AG09309 (cell line): Measurements from ENCODE around the gene HOXB3.

Experiments
- DNase-seq: peaks from one replicate; pipeline ENCODE4 v3.0.0-alpha.2; 2010; ENCODE audit warnings: low read depth
- H3K4me3 ChIP-seq: 2 replicates; pipeline ENCODE4 v1.5.1; 2011; ENCODE audit warnings: mild to moderate bottlenecking, low read depth, low read length, moderate library complexity; ENCODE audit not compliant: control insufficient read depth
- TF ChIP-seq, protein P1 (sequence below): IDR thresholded peaks from 2 replicates; pipeline ENCODE4 v1.5.1; 2011; ENCODE audit warnings: mild to moderate bottlenecking, low read depth, low read length, inconsistent platforms; ENCODE audit not compliant: insufficient read depth, control insufficient read depth; ENCODE audit errors: missing control alignments

The HOXB3 gene

DNA sequence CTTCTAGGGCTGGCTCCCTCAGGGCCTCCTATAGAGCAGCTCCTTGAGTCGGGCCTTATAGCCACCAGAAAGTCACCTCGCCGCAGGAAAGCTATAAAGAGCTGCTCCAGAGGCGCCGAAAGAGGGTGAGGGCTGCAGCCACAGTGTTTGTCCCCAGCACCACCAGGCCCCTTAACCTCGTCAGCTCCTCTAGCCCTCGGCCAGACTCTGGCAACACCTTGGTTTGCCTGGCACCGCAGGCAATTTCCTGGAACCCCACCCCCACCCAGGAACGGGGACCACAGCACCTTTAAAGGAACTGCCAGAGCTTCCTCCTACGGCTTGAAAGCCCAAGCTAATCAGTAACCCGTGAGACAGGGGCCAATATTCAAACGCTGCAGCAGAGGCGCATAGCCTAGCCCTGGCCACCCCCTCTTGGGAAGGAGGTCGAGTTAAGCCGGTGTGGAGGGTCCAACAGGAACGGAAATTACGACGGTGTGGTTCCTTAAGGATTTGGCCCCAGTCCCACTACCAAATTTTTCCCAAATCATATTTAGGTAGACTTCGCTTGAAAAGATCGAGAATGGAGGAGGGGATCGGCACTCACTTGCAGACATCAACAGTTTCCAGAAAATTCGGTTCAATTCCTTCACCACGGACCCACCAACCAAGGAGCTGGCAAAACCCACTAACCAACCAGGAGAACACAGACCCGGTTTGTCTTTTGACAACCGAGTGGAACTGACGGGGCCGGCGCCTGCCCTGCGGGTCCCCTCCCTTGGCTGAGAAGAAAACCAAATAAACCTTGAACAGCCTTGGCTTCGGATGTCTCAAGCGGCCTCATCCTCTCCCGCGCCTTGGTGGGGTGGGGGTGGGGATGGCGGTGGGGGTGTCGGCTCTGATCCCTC lies 11.7 kb upstream of the HOXB3 start:
- TF ChIP-seq, protein P1, sequence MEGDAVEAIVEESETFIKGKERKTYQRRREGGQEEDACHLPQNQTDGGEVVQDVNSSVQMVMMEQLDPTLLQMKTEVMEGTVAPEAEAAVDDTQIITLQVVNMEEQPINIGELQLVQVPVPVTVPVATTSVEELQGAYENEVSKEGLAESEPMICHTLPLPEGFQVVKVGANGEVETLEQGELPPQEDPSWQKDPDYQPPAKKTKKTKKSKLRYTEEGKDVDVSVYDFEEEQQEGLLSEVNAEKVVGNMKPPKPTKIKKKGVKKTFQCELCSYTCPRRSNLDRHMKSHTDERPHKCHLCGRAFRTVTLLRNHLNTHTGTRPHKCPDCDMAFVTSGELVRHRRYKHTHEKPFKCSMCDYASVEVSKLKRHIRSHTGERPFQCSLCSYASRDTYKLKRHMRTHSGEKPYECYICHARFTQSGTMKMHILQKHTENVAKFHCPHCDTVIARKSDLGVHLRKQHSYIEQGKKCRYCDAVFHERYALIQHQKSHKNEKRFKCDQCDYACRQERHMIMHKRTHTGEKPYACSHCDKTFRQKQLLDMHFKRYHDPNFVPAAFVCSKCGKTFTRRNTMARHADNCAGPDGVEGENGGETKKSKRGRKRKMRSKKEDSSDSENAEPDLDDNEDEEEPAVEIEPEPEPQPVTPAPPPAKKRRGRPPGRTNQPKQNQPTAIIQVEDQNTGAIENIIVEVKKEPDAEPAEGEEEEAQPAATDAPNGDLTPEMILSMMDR = no peak
- no peak overlapping the region for H3K4me3 ChIP-seq
- no peak for DNase-seq

DNA sequence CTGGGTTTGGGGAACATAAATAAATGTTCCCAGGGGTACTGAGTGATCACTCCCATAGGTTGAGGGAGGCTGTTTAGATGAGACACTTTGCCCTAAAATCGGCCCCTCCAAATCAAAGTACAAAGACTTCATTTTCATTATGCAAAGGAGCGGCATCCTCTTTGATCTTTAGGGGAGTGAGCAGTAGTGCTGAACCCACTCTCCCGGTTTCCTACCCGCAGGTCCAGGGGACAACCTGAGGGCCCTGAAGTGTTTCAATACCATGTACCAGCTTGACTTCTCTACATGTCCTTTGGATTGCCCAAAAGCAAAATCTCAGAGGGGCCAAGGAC lies 11.1 kb upstream of the HOXB3 start:
- no peak for DNase-seq
- H3K4me3 ChIP-seq = no peak overlapping the region
- TF ChIP-seq, protein P1 = no peak

DNA sequence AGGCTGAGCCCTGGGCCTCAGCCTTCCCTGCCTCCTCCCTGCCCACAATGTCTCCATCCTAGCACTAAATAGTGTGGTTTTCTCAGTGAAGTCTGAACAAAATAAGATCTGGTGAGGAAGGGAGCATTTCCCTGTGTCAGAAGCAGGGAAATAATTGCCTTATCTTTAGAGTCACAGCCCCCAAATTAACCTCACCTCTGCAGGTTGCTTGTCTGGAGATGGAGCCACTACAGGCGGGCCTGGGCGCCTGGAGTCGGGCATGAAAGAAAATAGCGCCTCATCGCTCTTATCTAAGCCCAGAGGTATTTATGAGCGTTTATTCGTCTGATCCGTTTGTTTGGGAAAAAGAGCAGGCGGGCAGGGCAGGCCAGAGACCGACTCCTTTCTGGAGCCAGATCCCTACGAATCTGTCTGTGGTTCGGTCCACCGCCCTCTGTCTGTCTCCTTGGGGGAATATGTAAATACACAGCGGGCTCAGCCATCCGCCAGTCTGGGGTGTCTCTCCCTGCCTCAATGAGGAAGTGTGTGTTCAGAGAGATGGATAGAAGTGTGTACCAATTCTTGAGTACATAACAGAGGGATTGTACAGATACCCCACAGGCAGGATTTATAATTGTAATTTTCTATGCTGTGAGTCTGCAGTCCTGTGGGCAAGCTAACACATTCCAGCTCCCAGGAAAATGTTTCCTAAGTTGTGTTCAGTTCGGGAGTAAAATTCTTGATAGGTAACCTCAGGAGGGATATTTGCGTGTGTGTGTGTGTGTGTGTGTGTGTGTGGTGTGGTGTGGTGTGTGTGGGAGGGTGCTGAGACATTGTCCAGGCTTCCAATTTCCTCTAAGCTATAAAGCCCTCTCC lies 10.4 kb upstream of the HOXB3 start:
- DNase-seq = no peak
- TF ChIP-seq, protein P1 = no peak
- no peak overlapping the region for H3K4me3 ChIP-seq

DNA sequence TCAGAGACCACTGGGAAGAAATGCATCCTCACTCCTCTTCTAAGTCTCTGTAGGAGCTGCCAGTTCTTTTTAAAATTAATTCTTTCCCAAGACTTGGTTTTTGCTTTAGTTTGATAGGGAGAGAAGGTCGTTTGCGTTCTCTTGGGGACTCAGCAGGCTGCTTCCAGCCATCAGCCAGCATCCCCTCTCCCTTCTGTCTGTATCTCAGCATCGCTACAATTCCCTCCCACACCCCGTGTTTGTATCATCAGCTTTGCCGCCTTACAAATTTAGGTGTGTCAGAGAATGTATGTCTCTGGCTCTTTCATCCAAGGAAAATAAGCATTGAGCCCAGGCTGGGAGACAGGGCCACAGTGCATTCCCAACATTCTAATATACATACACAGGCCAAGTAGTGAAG lies 9.3 kb upstream of the HOXB3 start:
- TF ChIP-seq, protein P1 = no peak
- DNase-seq = no peak
- H3K4me3 ChIP-seq = no peak overlapping the region

DNA sequence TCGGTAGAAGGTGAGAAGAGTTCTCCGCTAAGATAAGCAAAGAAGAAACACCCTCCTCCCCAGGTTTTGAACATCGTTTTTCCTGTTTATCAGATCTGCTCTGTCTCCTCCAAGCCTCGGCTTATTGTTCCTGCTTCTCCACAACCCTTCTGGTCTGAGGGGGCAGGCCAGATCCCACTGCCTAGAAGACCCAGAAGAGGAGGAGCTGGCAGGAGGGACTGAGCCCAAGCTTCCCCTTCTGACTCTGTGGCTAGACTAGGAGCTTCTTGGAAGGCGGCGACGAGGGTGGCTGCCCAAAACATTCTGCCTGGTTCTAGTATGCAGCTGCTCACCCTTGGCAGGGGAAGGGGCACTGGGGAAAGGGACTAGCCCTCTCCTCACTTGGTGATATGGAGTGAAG lies 8.7 kb upstream of the HOXB3 start:
- TF ChIP-seq, protein P1 = no peak
- no peak for DNase-seq
- no peak overlapping the region for H3K4me3 ChIP-seq

DNA sequence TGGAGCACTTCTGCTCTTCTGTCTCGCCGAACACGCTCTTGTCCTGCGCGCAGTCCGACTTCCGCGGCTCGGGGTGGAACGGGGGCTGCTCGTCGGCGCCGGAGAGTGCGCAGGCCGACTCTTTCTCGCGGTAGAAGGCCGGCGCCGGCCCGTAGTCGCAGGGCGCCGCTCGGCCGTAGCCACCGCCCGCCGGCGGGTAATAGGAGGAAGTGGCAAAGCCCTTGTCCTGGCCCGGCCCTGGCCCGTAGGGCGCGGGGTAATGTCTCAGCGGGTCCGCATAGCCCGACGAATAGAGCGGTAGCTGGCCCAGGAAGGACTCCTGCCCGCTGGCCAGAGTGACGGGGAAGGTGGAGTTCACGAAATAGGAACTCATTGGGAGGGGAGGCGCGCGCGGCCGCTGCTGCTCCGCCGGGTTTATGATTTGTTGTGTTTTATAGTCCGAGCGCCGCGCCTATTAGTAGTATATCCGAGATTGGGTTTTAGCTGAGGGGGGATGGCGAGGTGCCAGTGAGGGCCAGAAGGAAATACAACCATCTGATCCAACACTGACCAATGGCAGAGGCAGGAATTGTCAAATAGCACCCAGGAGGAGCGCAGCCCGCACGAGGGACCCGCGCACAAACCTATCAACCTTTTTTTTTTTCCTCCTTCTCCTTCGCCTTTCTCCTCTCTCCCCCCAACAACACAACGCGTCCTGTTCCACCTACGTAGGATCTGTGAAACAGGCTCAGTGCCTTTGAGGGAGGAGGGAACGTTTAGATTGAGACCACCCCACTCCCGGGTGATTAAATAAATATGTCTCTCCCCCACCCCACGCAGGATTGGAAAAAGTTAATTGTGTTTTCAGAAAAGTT lies 8.0 kb upstream of the HOXB3 start:
- TF ChIP-seq, protein P1 = no peak
- H3K4me3 ChIP-seq = peak overlapping the region; percentile 6
- no peak for DNase-seq
